Mesendoderm (in vitro differentiated cells): ENCODE measurements around the gene SMIM24.

ENCODE experiments used
- DNase-seq: peaks from one replicate; pipeline ENCODE4 v3.0.0; 2013
- H2AK5ac ChIP-seq: 2 replicates; pipeline ENCODE4 v1.6.1; 2013; ENCODE audit warnings: low read length, inconsistent platforms
- H2BK120ac ChIP-seq: 2 replicates; pipeline ENCODE4 v1.6.1; 2013; ENCODE audit warnings: low read depth, mild to moderate bottlenecking, low read length, moderate library complexity, mixed read lengths
- H2BK15ac ChIP-seq: replicated peaks from 2 replicates; pipeline ENCODE4 v1.6.1; 2013; ENCODE audit warnings: low read depth, mild to moderate bottlenecking, moderate library complexity
- H2BK5ac ChIP-seq: 2 replicates; pipeline ENCODE4 v1.6.1; 2013; ENCODE audit warnings: low read length, inconsistent platforms
- H3K18ac ChIP-seq: 2 replicates; pipeline ENCODE4 v1.6.1; 2013; ENCODE audit warnings: mild to moderate bottlenecking, low read length, mixed read lengths
- H3K23ac ChIP-seq: one replicate; pipeline ENCODE4 v1.6.1; 2013; ENCODE audit warnings: low read length
- H3K27ac ChIP-seq: 2 replicates; pipeline ENCODE4 v1.5.1; 2013; ENCODE audit warnings: low read depth, mild to moderate bottlenecking, inconsistent platforms, low read length, moderate library complexity
- H3K27me3 ChIP-seq: 2 replicates; pipeline ENCODE4 v1.6.1; 2013; ENCODE audit warnings: low read length, control low read depth, mild to moderate bottlenecking, inconsistent platforms; ENCODE audit not compliant: insufficient read depth, poor library complexity
- H3K36me3 ChIP-seq: 2 replicates; pipeline ENCODE4 v1.6.1; 2013; ENCODE audit warnings: low read length, inconsistent platforms; ENCODE audit not compliant: control insufficient read depth, insufficient read depth
- H3K4ac ChIP-seq: one replicate; pipeline ENCODE4 v1.6.1; 2013; ENCODE audit warnings: low read depth, mild to moderate bottlenecking, low read length, moderate library complexity
- H3K4me1 ChIP-seq: 2 replicates; pipeline ENCODE4 v1.6.1; 2013; ENCODE audit warnings: low read depth, low read length, inconsistent platforms; ENCODE audit not compliant: control insufficient read depth
- H3K4me2 ChIP-seq: 2 replicates; pipeline ENCODE4 v1.6.1; 2013; ENCODE audit warnings: low read length
- H3K4me3 ChIP-seq: 2 replicates; pipeline ENCODE4 v1.5.1; 2013; ENCODE audit warnings: mild to moderate bottlenecking, low read length
- H3K56ac ChIP-seq: one replicate; pipeline ENCODE4 v1.6.1; 2013; ENCODE audit warnings: low read length
- H3K79me1 ChIP-seq: 2 replicates; pipeline ENCODE4 v1.6.1; 2013; ENCODE audit warnings: low read length, inconsistent platforms
- H3K79me2 ChIP-seq: 2 replicates; pipeline ENCODE4 v1.6.1; 2013; ENCODE audit warnings: mild to moderate bottlenecking, low read length; ENCODE audit not compliant: control insufficient read depth, insufficient read depth
- H3K9ac ChIP-seq: 2 replicates; pipeline ENCODE4 v1.6.1; 2013; ENCODE audit warnings: low read length, inconsistent platforms
- H4K5ac ChIP-seq: one replicate; pipeline ENCODE4 v1.6.1; 2013; ENCODE audit warnings: low read length
- H4K8ac ChIP-seq: one replicate; pipeline ENCODE4 v1.6.1; 2013; ENCODE audit warnings: low read depth, mild to moderate bottlenecking, control low read depth, low read length, moderate library complexity
- WGBS: extraction: QIAGEN DNeasy Blood & Tissue Kit; methylation state at CpG from one replicate; pipeline ENCODE4 v1.1.7; 2013; ENCODE audit warnings: low lambda C conversion rate, missing lambda C conversion rate; ENCODE audit not compliant: insufficient coverage; ENCODE audit errors: extremely low coverage; 5-methylcytosine and 5-hydroxymethylcytosine counted together

Gene SMIM24

GRCh38 chr19:3464587-3465235 is 15.6 kb downstream of the SMIM24 start:
- Histone ChIP-seq H3K9ac (peak overlapping the region; percentile 54), H2BK15ac (no peak overlapping the region), H3K27me3 (no peaks in the 10 kb centered on the region), H3K4me1 (peaks cover 1% of the 10 kb centered on the region), H2BK120ac (peak overlapping the region; percentile 46), H3K4me3 (no peak overlapping the region), H3K23ac (no peak overlapping the region), H4K5ac (no peak overlapping the region), H2AK5ac (no peak overlapping the region), H3K4ac (peak overlapping the region; percentile 82), H3K56ac (peak overlapping the region; percentile 84), H4K8ac (no peak overlapping the region), H2BK5ac (no peak overlapping the region), H3K79me2 (no peaks in the 10 kb centered on the region), H3K27ac (no peak overlapping the region), H3K4me2 (peak overlapping the region; percentile 5), H3K18ac (peak overlapping the region; percentile 93), H3K36me3 (no peaks in the 10 kb centered on the region), H3K79me1 (no peaks in the 10 kb centered on the region)
- WGBS: no CpG with 5 or more reads among the region's 31 CpGs
- peak; percentile 68 for DNase-seq

GRCh38 chr19:3463714-3464586 is 16.4 kb downstream of the SMIM24 start:
- H3K4me3 ChIP-seq: no peak overlapping the region

GRCh38 chr19:3462991-3463713 is 17.2 kb downstream of the SMIM24 start:
- H2BK120ac ChIP-seq: no peak overlapping the region
- H2BK5ac ChIP-seq: no peak overlapping the region
- no peaks in the 10 kb centered on the region for H3K79me1 ChIP-seq
- no peak for DNase-seq
- WGBS: no CpG with 5 or more reads among the region's 58 CpGs
- H3K9ac ChIP-seq: peak overlapping the region; percentile 59
- H3K18ac ChIP-seq: peak overlapping the region; percentile 93
- no peak overlapping the region for H2BK15ac ChIP-seq
- H4K8ac ChIP-seq: no peak overlapping the region
- peak overlapping the region; percentile 84 for H3K56ac ChIP-seq
- H3K4me1 ChIP-seq: peaks cover 6% of the 10 kb centered on the region
- peak overlapping the region; percentile 74 for H3K4ac ChIP-seq
- H2AK5ac ChIP-seq: no peak overlapping the region
- no peaks in the 10 kb centered on the region for H3K27me3 ChIP-seq
- no peak overlapping the region for H3K27ac ChIP-seq
- H4K5ac ChIP-seq: no peak overlapping the region
- H3K4me2 ChIP-seq: peak overlapping the region; percentile 57
- H3K79me2 ChIP-seq: no peaks in the 10 kb centered on the region
- no peak overlapping the region for H3K23ac ChIP-seq
- H3K4me3 ChIP-seq: no peak overlapping the region
- no peaks in the 10 kb centered on the region for H3K36me3 ChIP-seq

More at GRCh38 chr19:3463714-3464586, 16.4 kb downstream of the SMIM24 start:
- no peak overlapping the region for H4K8ac ChIP-seq
- H3K4me1 ChIP-seq: peaks cover 3% of the 10 kb centered on the region
- H3K4me2 ChIP-seq: peak overlapping the region; percentile 39
- no peaks in the 10 kb centered on the region for H3K79me1 ChIP-seq
- H3K9ac ChIP-seq: peak overlapping the region; percentile 73
- no peaks in the 10 kb centered on the region for H3K79me2 ChIP-seq
- H3K56ac ChIP-seq: peak overlapping the region; percentile 84
- WGBS: no CpG with 5 or more reads among the region's 57 CpGs
- no peaks in the 10 kb centered on the region for H3K27me3 ChIP-seq
- no peak overlapping the region for H2AK5ac ChIP-seq
- peak overlapping the region; percentile 82 for H3K4ac ChIP-seq
- H2BK15ac ChIP-seq: no peak overlapping the region
- no peak for DNase-seq
- H4K5ac ChIP-seq: no peak overlapping the region
- no peak overlapping the region for H2BK5ac ChIP-seq
- H2BK120ac ChIP-seq: no peak overlapping the region
- H3K27ac ChIP-seq: no peak overlapping the region
- peak overlapping the region; percentile 93 for H3K18ac ChIP-seq
- H3K23ac ChIP-seq: no peak overlapping the region
- H3K36me3 ChIP-seq: no peaks in the 10 kb centered on the region

- Histone ChIP-seq H3K79me2 (no peaks in the 10 kb centered on the region), H3K36me3 (no peaks in the 10 kb centered on the region), H2AK5ac (no peak overlapping the region), H2BK120ac (no peak overlapping the region), H3K27ac (no peak overlapping the region), H3K9ac (peak overlapping the region; percentile 2), H4K5ac (no peak overlapping the region), H4K8ac (no peak overlapping the region), H3K23ac (no peak overlapping the region), H3K4me3 (no peak overlapping the region), H3K79me1 (no peaks in the 10 kb centered on the region), H2BK15ac (no peak overlapping the region), H3K56ac (peak overlapping the region; percentile 28), H3K4ac (peak overlapping the region; percentile 49), H3K4me1 (peaks cover 6% of the 10 kb centered on the region), H2BK5ac (peak overlapping the region; percentile 16), H3K18ac (no peak overlapping the region), H3K4me2 (no peak overlapping the region), H3K27me3 (no peaks in the 10 kb centered on the region)
- no CpG with 5 or more reads among the region's 15 CpGs for WGBS
- DNase-seq: no peak
Measured at GRCh38 chr19:3459965-3460582, 20.3 kb downstream of the SMIM24 start.

GRCh38 chr19:3459089-3459881 is 21.0 kb downstream of the SMIM24 start:
- peak overlapping the region; percentile 90 for H2BK5ac ChIP-seq
- H3K9ac ChIP-seq: peak overlapping the region; percentile 60
- no CpG with 5 or more reads among the region's 26 CpGs for WGBS
- peak overlapping the region; percentile 13 for H4K5ac ChIP-seq
- peak overlapping the region; percentile 67 for H2AK5ac ChIP-seq
- H2BK15ac ChIP-seq: no peak overlapping the region
- H2BK120ac ChIP-seq: peak overlapping the region; percentile 9
- H3K4me3 ChIP-seq: no peak overlapping the region
- H3K4ac ChIP-seq: peak overlapping the region; percentile 76
- DNase-seq: peak; percentile 95
- H3K56ac ChIP-seq: peak overlapping the region; percentile 94
- no peaks in the 10 kb centered on the region for H3K27me3 ChIP-seq
- H3K23ac ChIP-seq: peak overlapping the region; percentile 73
- no peak overlapping the region for H3K27ac ChIP-seq
- H3K4me2 ChIP-seq: peak overlapping the region; percentile 61
- H3K4me1 ChIP-seq: peaks cover 6% of the 10 kb centered on the region
- H3K36me3 ChIP-seq: no peaks in the 10 kb centered on the region
- H3K79me2 ChIP-seq: no peaks in the 10 kb centered on the region
- peak overlapping the region; percentile 51 for H3K18ac ChIP-seq
- H3K79me1 ChIP-seq: no peaks in the 10 kb centered on the region
- H4K8ac ChIP-seq: no peak overlapping the region
